C4-2B (cell line): ENCODE measurements around the gene PEX5L.
"Not testable (repeated sequence)": the region's sequence is repeated elsewhere in the genome, so short reads cannot be mapped to it uniquely, and the experiment has no call there.

ENCODE experiments used
- H3K27ac ChIP-seq: fragments of 450-650 bp; 2 replicates; pipeline ENCODE4 v1.5.1; 2017
- ZFX ChIP-seq: fragments of 450-650 bp; IDR thresholded peaks from 2 replicates; pipeline ENCODE4 v1.6.1; 2017
- TF ChIP-seq, protein P1 (sequence below): fragments of 450-650 bp; conservative IDR thresholded peaks from 2 replicates; pipeline ENCODE4 v1.5.1; 2017; ENCODE audit warnings: mild to moderate bottlenecking

Gene PEX5L

DNA sequence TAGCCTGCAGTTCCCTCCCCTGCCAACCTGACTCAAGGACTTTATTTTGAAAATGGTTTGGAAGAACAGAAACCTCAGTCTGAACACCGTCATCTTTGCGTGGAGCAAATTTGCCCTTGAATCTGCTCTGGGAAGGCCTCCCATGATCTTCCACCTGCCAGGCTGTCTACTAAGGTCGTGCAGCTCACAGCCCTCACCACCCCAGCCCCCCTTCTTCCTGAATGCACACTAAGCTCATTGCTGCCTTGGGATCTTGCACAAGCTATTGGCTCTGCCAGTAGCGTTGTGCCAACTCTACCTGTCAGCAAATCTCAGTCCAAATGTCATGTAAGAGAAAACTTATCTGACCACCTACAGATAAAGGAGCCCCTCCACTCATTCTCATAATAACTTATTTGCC is 242.4 kb downstream of the PEX5L start:
- TF ChIP-seq ZFX = no peak
- TF ChIP-seq, protein P1, sequence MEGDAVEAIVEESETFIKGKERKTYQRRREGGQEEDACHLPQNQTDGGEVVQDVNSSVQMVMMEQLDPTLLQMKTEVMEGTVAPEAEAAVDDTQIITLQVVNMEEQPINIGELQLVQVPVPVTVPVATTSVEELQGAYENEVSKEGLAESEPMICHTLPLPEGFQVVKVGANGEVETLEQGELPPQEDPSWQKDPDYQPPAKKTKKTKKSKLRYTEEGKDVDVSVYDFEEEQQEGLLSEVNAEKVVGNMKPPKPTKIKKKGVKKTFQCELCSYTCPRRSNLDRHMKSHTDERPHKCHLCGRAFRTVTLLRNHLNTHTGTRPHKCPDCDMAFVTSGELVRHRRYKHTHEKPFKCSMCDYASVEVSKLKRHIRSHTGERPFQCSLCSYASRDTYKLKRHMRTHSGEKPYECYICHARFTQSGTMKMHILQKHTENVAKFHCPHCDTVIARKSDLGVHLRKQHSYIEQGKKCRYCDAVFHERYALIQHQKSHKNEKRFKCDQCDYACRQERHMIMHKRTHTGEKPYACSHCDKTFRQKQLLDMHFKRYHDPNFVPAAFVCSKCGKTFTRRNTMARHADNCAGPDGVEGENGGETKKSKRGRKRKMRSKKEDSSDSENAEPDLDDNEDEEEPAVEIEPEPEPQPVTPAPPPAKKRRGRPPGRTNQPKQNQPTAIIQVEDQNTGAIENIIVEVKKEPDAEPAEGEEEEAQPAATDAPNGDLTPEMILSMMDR = no peak

DNA sequence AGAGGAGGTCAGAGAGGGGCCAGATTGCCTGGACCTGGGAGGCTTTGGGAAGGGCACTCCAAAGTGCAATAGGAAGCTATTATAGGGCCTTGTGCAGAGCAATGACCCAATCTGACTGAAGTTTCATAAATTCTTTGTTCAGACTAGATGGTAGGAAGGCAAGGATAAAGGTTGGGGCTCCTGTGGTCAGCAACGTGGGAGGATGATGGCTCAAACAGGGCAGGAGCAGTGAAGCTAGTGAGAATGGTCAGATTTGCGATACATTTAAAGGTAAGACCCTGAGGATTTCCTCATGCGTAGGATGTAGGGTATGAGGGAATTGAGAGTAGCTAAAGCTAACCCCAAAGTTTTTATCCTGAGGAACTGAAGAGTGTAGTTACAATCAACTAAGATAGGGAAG is 244.9 kb downstream of the PEX5L start:
- no peak overlapping the region for H3K27ac ChIP-seq

More for the DNA sequence above, 242.4 kb downstream of the PEX5L start:
- no peak overlapping the region for H3K27ac ChIP-seq

DNA sequence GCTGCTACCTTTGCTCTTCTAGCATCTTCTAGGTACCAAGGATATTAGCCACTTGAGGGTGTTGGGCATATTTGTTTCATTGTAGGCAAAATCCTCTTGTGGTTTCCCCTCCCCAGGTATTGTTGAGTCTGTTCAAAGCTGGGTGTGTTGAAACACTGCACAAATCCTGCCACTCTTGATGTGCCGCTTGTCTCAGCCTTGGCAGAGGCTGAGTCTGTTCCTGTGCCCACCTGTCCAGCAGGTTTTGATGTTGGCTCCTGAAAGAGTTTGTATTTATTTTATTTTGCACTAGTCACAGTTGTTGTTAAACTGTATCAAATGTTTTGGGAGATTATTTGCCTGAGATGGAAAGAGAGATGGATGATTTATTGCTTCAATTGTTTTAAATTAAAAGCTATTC is 247.7 kb downstream of the PEX5L start:
- no peak for TF ChIP-seq ZFX
- TF ChIP-seq, protein P1 = no peak
- H3K27ac ChIP-seq = no peak overlapping the region; the same call in 1 of the 2 replicates

More for the DNA sequence above, 244.9 kb downstream of the PEX5L start:
- no peak for TF ChIP-seq ZFX
- TF ChIP-seq, protein P1 = no peak

DNA sequence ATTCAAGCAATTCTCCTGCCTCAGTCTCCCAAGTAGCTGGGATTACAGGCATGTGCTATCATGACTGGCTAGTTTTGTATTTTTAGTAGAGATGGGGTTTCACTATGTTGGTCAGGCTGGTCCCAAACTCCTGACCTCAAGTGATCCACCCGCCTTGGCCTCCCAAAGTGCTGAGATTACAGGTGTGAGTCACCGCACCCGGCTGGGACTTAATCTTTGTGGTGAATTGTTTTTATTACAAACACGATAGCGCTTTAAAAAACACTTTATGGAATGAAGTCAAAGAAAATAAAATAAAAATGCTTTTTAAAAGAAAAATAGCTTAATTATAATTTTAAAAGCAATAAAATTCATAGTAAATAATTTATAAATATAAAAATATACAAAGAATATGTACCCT is 253.9 kb downstream of the PEX5L start:
- H3K27ac ChIP-seq = not testable (repeated sequence)

DNA sequence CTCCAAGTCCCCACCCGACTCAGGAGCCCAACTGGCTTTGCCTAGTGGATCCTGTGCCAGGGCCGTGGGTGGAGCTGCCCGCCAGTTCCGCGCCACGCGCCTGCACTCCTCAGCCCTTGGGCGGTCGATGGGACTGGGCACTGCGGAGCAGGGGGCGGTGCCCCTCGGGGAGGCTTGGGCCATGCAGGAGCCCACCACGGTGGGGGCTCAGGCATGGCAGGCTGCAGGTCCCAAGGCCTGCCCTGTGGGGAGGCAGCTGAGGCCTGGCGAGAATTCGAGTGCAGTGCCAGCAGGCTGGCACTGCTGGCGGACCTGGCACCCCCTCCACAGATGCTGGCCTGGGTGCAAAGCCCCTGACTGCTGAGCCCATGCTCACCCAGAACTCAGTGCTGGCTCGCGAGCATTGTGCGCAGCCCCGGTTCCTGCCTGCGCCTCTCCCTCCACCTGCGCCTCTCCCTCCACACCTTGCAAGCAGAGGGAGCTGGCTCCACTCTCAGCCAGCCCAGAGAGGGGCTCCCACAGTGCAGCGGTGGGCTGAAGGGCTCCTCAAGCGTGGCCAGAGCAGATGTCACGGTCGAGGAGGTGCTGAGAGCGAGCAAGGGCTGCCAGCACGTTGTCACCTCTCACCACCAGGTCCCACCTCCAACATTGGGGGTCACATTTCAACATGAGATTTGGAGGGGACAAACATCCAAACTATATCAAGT is 261.2 kb downstream of the PEX5L start:
- no peak overlapping the region for H3K27ac ChIP-seq
- TF ChIP-seq, protein P1 = no peak
- no peak for TF ChIP-seq ZFX

DNA sequence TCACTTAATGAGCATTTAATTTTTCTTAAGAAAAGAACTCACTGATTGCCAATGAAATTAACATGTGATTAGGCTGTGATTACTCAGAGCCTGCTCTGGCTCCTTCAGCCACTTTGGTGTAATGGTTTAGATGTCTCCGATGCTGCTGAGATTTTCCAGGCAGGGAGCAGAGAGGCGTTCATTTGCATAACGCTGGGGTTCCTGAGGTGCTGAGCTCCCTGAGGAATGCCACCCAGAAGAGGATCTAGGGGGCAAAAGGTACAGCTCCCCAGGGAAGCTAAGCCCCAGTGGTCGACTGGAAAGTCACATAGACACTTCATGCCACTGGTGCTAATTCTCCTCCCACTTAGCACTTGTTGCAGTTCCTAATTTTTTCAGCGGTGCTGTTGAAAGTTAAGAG is 264.4 kb downstream of the PEX5L start:
- TF ChIP-seq ZFX = no peak
- TF ChIP-seq, protein P1 = no peak
- H3K27ac ChIP-seq = no peak overlapping the region

DNA sequence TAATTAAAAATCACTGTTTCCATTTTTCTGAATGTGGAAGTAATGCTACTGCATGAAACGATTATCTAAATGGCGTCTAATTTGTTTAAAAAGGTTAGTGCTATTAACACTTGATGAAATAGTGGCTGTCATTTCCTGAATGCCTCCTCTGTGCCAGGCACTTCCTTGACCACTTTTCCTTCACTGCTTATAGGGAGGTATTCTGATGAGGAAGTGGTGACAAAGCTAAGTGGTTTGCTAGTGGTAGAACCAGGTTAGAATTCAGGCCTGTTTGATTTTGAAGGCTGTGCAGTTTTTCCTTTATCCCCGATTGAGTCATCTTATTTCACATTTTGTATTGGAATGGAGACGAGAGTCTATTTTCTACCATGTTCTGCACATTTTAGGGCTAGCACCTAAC is 264.9 kb downstream of the PEX5L start:
- no peak for TF ChIP-seq ZFX
- TF ChIP-seq, protein P1 = no peak
- no peak overlapping the region for H3K27ac ChIP-seq
